Psoas muscle (tissue), 8 donors: ENCODE measurements around the gene AGRN. TPM values are rescaled to one million over a fixed set of nuclear protein-coding genes. Genes with fewer than 3 reads are reported as not detected.
"Not testable (repeated sequence)": the region's sequence is repeated elsewhere in the genome, so short reads cannot be mapped to it uniquely, and the experiment has no call there.

Experiments
- ATAC-seq, 4 donors: fragments of 200-7000 bp; cut with Tn5 transposase; one replicate each; pipeline ENCODE4 v1.9.1; 2020; ENCODE audit warnings: moderate library complexity in 3 of 4, mild to moderate bottlenecking in 2 of 4
- DNase-seq, 2 donors: peaks; one replicate each; pipeline ENCODE4 v3.0.0-alpha.2; 2020
- H3K27ac ChIP-seq: fragments of 200-600 bp; one replicate; pipeline ENCODE4 v1.8.0; 2022
- H3K27me3 ChIP-seq, 3 donors: fragments of 200-600 bp in 1 of 3; one replicate each; pipeline versions ENCODE4 v1.6.1 to v1.8.0; 2013 to 2022; ENCODE audit warnings: low read length in 2 of 3, mild to moderate bottlenecking in 2 of 3, moderate library complexity in 1 of 3; ENCODE audit not compliant: insufficient read depth in 3 of 3
- H3K36me3 ChIP-seq, 2 donors: fragments of 200-600 bp in 1 of 2; one replicate each; pipeline versions ENCODE4 v1.6.1 to v1.8.0; 2013 to 2022; ENCODE audit warnings: low read depth in 1 of 2, mild to moderate bottlenecking in 1 of 2, moderate library complexity in 1 of 2; ENCODE audit not compliant: insufficient read depth in 1 of 2
- H3K4me1 ChIP-seq: fragments of 200-600 bp; one replicate; pipeline ENCODE4 v1.8.0; 2022
- H3K4me3 ChIP-seq: fragments of 200-600 bp; one replicate; pipeline ENCODE4 v1.8.0; 2022; ENCODE audit warnings: mild to moderate bottlenecking
- H3K9me3 ChIP-seq: fragments of 200-600 bp; one replicate; pipeline ENCODE4 v1.8.0; 2022
- CTCF ChIP-seq: fragments of 200-600 bp; IDR thresholded peaks from one replicate; pipeline ENCODE4 v1.8.0; 2022; ENCODE audit warnings: antibody characterized with exemption
- WGBS, 3 donors: extraction: QIAGEN DNeasy Blood & Tissue Kit; methylation state at CpG; one replicate each; pipeline versions ENCODE4 v1.1.6 to v1.1.7; 2013; 5-methylcytosine and 5-hydroxymethylcytosine counted together
- intact Hi-C, 2 donors: fragments of 100-400 bp; cut with DNase I; formaldehyde crosslinking; loops; one replicate each; pipeline versions ENCODE4 v1.11.0 to v1.14.2; 2022
- polyA plus RNA-seq, 3 donors: library from polyadenylated mRNA; stranded (reverse); fragments of 200-250 nt; gene quantifications; one replicate each; pipeline ENCODE4 v1.2.3, GENCODE V29; 2013
- total RNA-seq, 4 donors: library from RNA; stranded (reverse); fragmentation: NEBNext Ultra II Directional in 2 of 4; extraction: Animal tissue kit (Norgen Biotek cat#: 25700) in 2 of 4; gene quantifications; one replicate each; pipeline versions ENCODE4 v1.2.1 to v1.2.4, GENCODE V29; 2021 to 2023
- donor health status: healthy with polysubstance abuse.
- donor health status: DM: no; HTN: no; CAD: no; lungs with moderate emphysema.
- donor health status: Bipolar disorder and iron deficiency.
- donor health status: healthy.
- donor health status: DM: yes; HTN: yes; CAD: no.
- donor health status: DM: no; HTN: no; CAD: no.
- donor health status: DM: no; HTN: no; CAD: no.
- donor health status: DM: yes; HTN: yes; CAD: no.

Gene AGRN
- total and polyA plus RNA-seq, 7 donors, result 1.3 to 5.4 (median 3.4) TPM

GRCh38 chr1:1072849-1073742 is 53.2 kb downstream of the AGRN start:
- intact Hi-C loops, result no loop called here
- Histone ChIP-seq H3K9me3 (no peaks in the 10 kb centered on the region), H3K27ac (no peak overlapping the region), H3K27me3 (peaks cover 0 to 69% (median 22%) of the 10 kb centered on the region in 3 donors), H3K36me3 (no peaks in the 10 kb centered on the region), H3K4me3 (no peak overlapping the region), H3K4me1 (peaks cover 3% of the 10 kb centered on the region)
- no peak for DNase-seq
- TF ChIP-seq CTCF, result no peak
- no peak for ATAC-seq
- 72 to 81% (median 76%) methylated on average over 27 to 28 of the region's 28 CpGs for WGBS, 3 donors

- intact Hi-C loops, result no loop called here
- DNase-seq (peak in 1 of 2 donors; percentile 15), ATAC-seq (peak in 1 of 4 donors; percentile 31)
- peaks cover 3% of the 10 kb centered on the region for H3K4me1 ChIP-seq
- H3K27ac ChIP-seq, result no peak within 1 kb of the TSS
- no peaks in the 10 kb centered on the region for H3K36me3 ChIP-seq
- no peaks in the 10 kb centered on the region for H3K9me3 ChIP-seq
- no peak for TF ChIP-seq CTCF
- H3K27me3 ChIP-seq, result peaks cover 0 to 61% (median 18%) of the 10 kb centered on the region in 3 donors
- 57 to 66% (median 58%) methylated on average over 30 to 35 of the region's 35 CpGs for WGBS, 3 donors
- no peak within 1 kb of the TSS for H3K4me3 ChIP-seq
These were observed 54.0 kb downstream of the AGRN start, which contains the start of gene RNF223 for GRCh38 chr1:1073743-1074587. Gene RNF223, minus strand, starts transcription at chr1:1074306. Its CDS starts 1,740 bp downstream, at chr1:1072566.

- Histone ChIP-seq H3K4me3 (no peak overlapping the region), H3K36me3 (no peaks in the 10 kb centered on the region), H3K27ac (no peak overlapping the region), H3K9me3 (no peaks in the 10 kb centered on the region), H3K27me3 (peaks cover 0 to 54% (median 15%) of the 10 kb centered on the region in 3 donors), H3K4me1 (peaks cover 4% of the 10 kb centered on the region)
- ATAC-seq (peak in 1 of 4 donors; percentile 9), DNase-seq (peak in 1 of 2 donors; percentile 28)
- WGBS, 3 donors, result 60 to 72% (median 61%) methylated on average over 14 of the region's 14 CpGs
- TF ChIP-seq CTCF, result no peak
- intact Hi-C loops, result no loop called here
These were observed 54.8 kb downstream of the AGRN start for GRCh38 chr1:1074631-1075147.

GRCh38 chr1:1075148-1075935 is 55.4 kb downstream of the AGRN start:
- DNase-seq (peak; percentile 12 to 38), ATAC-seq (peak in 1 of 4 donors; percentile 3)
- intact Hi-C loops, result no loop called here
- Histone ChIP-seq H3K36me3 (no peaks in the 10 kb centered on the region), H3K27ac (no peak overlapping the region), H3K4me3 (no peak overlapping the region), H3K27me3 (peaks cover 0 to 48% (median 13%) of the 10 kb centered on the region in 3 donors), H3K4me1 (peaks cover 6% of the 10 kb centered on the region), H3K9me3 (no peaks in the 10 kb centered on the region)
- WGBS, 3 donors, result 43 to 57% (median 44%) methylated on average over 18 to 21 of the region's 21 CpGs
- no peak for TF ChIP-seq CTCF

- H3K9me3 ChIP-seq, ATAC-seq, intact Hi-C loops, H3K4me1 ChIP-seq, H3K27ac ChIP-seq, H3K4me3 ChIP-seq, H3K36me3 ChIP-seq, DNase-seq: not testable (repeated sequence)
- H3K27me3 ChIP-seq, result peaks cover 0 to 30% (median 8%) of the 10 kb centered on the region in 3 donors
- WGBS, 3 donors, result 30 to 71% methylated on average over 2 to 5 of the region's 21 CpGs; no CpG with 5 or more reads in 1 of the 3 donors
These were observed 57.5 kb downstream of the AGRN start for GRCh38 chr1:1077396-1077795.
